GM19455 (cell line): ENCODE results near the gene ZNF177.

Experiments used
- ATAC-seq: cut with Tn5 transposase; IDR thresholded peaks from one replicate; pipeline ENCODE4 v1.9.1; 2021; ENCODE audit not compliant: unreplicated experiment

ZNF177 gene

GRCh38 chr19:9427941-9428340 lies 65.1 kb downstream of the ZNF177 start:
- ATAC-seq: no peak

- no peak for ATAC-seq
These were observed 67.6 kb downstream of the ZNF177 start for GRCh38 chr19:9430444-9430843.

GRCh38 chr19:9431475-9431874 lies 68.7 kb downstream of the ZNF177 start:
- ATAC-seq: no peak
